MM.1S (cell line): Measurements from ENCODE around the gene MAB21L4.

ENCODE experiments used
- CTCF ChIP-seq: fragments of 300-600 bp; sonication (generic); IDR thresholded peaks from 2 replicates; pipeline ENCODE4 v1.5.1; 2016; ENCODE audit warnings: antibody characterized with exemption, low read length, mixed read lengths
- EZH2 ChIP-seq: fragments of 300-600 bp; sonication (generic); optimal IDR thresholded peaks from 2 replicates; pipeline ENCODE3; 2017; ENCODE audit warnings: low read depth, mild to moderate bottlenecking, antibody characterized with exemption, low read length, mixed read lengths
- EZH2phosphoT487 ChIP-seq: fragments of 300-600 bp; sonication (generic); IDR thresholded peaks from 2 replicates; pipeline ENCODE4 v1.6.1; 2018; ENCODE audit warnings: antibody characterized with exemption, low read length

DNA sequence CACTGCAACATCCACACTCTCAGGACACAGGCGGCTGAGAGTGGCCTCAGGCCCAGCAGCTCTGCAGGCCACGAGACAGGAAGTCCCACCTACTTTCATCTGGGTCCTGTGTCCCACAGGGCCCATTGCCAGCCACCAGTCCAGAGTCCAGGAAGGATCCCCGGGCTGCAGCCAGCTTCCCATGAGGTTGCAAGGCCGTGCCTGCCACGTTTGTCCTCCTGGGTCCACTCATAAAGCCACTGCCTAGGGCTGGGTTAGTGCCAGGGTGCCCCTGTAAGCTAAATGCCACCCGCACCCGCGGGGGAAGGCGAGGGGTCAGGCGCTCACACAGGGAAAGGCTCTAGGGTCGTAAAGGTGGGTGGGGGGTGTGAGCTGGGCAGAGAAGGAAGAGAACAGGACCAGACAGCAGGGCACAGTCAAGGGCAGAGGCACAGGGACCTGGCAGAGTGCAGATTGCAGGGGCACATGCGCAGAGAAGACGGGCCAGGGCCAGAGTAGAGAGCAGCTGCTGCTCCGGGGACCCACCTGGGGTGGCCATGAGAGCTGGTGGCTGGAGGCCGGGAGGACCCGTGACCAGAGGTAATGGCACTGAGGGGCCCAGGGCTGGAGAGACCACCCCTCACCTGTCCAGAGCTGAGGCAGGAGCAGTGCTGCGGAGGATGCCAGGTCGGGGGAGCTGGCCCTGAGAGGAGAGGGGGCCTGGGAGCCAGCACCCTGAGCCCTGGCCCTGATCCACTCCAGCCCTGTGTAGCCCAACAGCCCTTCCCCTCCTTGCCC, 19.3 kb downstream of the MAB21L4 start:
- TF ChIP-seq CTCF (no peak), EZH2phosphoT487 (no peak), EZH2 (no peak)
